Measurements from ENCODE around the gene CAMK4. TPM values are rescaled to one million over a fixed set of nuclear protein-coding genes. Genes with fewer than 3 reads are reported as not detected.

Gene CAMK4
- total and polyA plus RNA-seq, 8 donors, result 1.0 to 18.3 (median 14.8) TPM

DNA sequence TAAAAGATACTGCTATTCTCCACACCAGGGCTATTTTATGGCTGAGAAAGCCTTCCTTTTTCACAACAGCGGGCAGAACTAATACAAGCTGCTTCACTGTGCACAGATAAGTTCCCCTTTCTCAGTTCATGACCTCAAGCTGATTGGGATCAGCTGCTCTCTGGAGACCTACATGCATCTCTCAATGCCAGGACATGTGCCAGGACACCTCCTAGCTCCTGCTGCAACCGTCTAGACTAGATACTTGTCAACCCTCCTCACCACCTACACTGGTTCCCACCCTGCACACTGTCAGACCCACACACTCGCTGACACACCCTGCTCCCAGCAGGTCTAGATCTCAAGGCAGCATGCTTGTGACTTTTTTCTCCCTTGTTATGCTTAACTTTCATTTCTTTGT, 248.4 kb downstream of the CAMK4 start:
- no peak for TF ChIP-seq CTCF (IDR thresholded peaks at IDR 0.05)
- Histone ChIP-seq H3K9me3 (no peaks in the 10 kb centered on the region), H3K27me3 (no peaks in the 10 kb centered on the region), H3K27ac (no peak overlapping the region), H3K4me3 (no peak overlapping the region), H3K4me1 (no peaks in the 10 kb centered on the region), H3K36me3 (no peaks in the 10 kb centered on the region)
- intact Hi-C loops (cut with DNase I), result no loop called here
- peak; percentile 32 for ATAC-seq
- no peak for DNase-seq

GRCh38 chr5:111478266-111478665, 254.1 kb downstream of the CAMK4 start:
- Histone ChIP-seq H3K27me3 (no peaks in the 10 kb centered on the region), H3K4me3 (no peak overlapping the region), H3K4me1 (no peaks in the 10 kb centered on the region), H3K27ac (no peak overlapping the region), H3K36me3 (no peaks in the 10 kb centered on the region), H3K9me3 (no peaks in the 10 kb centered on the region)
- intact Hi-C loops (cut with DNase I), result no loop called here
- TF ChIP-seq CTCF (IDR thresholded peaks at IDR 0.05), result no peak
- DNase-seq, result peak in 1 of 4 donors; percentile 38
- no peak for ATAC-seq

GRCh38 chr5:111478898-111479297, 254.7 kb downstream of the CAMK4 start:
- DNase-seq, result no peak
- no peak overlapping the region for H3K27ac ChIP-seq
- H3K4me3 ChIP-seq, result no peak overlapping the region
- H3K4me1 ChIP-seq, result no peaks in the 10 kb centered on the region
- TF ChIP-seq CTCF (IDR thresholded peaks at IDR 0.05), result no peak
- H3K36me3 ChIP-seq, result no peaks in the 10 kb centered on the region
- H3K27me3 ChIP-seq, result no peaks in the 10 kb centered on the region
- intact Hi-C loops (cut with DNase I), result no loop called here
- ATAC-seq, result no peak
- no peaks in the 10 kb centered on the region for H3K9me3 ChIP-seq

DNA sequence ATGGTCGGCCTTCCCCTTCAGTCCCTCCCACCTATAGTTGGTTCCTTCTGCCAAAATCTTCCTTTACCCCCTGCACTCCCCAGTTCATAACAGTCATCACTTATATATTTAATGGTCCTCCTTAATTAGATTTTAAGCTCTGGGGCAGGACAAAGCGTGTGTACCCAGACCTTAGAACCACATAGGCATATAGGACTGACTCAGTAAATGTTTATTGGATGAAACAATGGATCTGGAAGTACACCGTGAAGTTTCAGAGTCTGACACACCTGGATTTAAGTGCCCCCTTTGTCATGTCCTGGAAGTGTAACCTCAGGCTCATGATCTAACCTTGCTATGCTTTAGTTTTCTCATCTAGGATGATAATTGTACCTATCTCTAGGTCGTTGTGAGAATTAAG, 256.2 kb downstream of the CAMK4 start:
- no peak for TF ChIP-seq CTCF (IDR thresholded peaks at IDR 0.05)
- Histone ChIP-seq H3K27me3 (no peaks in the 10 kb centered on the region), H3K4me3 (no peak overlapping the region), H3K9me3 (no peaks in the 10 kb centered on the region), H3K4me1 (no peaks in the 10 kb centered on the region), H3K27ac (no peak overlapping the region), H3K36me3 (no peaks in the 10 kb centered on the region)
- ATAC-seq, result no peak
- DNase-seq, result no peak
- intact Hi-C loops (cut with DNase I), result no loop called here

DNA sequence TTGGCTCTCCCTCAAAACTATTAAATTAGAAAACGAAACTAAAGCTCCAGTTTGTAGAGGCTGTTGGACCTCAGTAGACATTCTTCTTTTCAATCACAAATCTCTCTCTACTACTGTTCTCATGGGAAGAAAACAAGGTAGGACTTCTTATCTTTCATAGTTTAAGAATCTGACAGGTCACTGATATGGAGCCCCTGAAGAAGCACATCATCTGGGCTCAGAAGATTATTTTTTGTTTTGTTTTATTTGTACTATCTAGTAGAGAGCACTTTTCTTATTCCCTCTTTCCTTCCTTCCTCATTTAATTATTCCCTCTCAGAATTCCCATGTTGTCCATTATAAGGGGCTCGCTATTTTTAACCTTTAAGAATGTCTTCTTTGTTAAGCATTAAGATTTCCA, 261.9 kb downstream of the CAMK4 start:
- Histone ChIP-seq H3K4me1 (no peaks in the 10 kb centered on the region), H3K27me3 (no peaks in the 10 kb centered on the region), H3K36me3 (no peaks in the 10 kb centered on the region), H3K9me3 (no peaks in the 10 kb centered on the region), H3K4me3 (no peak overlapping the region), H3K27ac (no peak overlapping the region)
- DNase-seq (no peak), ATAC-seq (no peak)
- TF ChIP-seq CTCF (IDR thresholded peaks at IDR 0.05), result no peak
- intact Hi-C loops (cut with DNase I), result no loop called here
